ENCODE data around the gene RELN. TPM values are rescaled to one million over a fixed set of nuclear protein-coding genes. Genes with fewer than 3 reads are reported as not detected.

RELN gene
- total and polyA plus RNA-seq, 8 donors, result 3.6 to 20.1 (median 15.3) TPM

DNA sequence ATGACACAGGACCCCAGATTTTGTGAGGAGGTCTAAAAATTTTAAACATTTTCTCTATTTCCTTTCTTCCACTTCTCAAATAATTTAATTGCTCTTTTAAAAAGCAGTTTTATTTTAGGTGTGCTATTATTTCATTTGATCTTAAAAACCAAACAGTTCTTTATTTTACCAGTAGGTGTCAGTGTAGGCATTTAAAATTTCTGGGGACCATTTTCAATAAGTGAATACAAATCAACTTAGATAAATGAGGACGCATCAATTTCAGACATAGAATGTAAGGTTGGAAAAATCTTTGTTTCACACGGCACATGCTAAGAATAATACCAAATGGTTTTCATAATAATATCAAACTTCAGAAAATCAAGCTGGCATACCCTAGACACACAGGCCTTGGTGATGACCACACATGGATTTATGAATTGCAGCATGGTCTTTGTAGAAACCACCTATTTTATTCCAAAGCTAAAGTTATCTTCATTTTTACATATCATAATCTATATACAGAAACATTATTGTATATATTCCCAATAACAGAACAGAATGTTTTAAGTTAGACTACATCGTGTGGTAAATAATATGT lies 415.9 kb downstream of the RELN start:
- no peak overlapping the region for H3K27ac ChIP-seq
- H3K27me3 ChIP-seq, result peaks cover 0 to 10% of the 10 kb centered on the region in 2 donors
- TF ChIP-seq, protein P1, sequence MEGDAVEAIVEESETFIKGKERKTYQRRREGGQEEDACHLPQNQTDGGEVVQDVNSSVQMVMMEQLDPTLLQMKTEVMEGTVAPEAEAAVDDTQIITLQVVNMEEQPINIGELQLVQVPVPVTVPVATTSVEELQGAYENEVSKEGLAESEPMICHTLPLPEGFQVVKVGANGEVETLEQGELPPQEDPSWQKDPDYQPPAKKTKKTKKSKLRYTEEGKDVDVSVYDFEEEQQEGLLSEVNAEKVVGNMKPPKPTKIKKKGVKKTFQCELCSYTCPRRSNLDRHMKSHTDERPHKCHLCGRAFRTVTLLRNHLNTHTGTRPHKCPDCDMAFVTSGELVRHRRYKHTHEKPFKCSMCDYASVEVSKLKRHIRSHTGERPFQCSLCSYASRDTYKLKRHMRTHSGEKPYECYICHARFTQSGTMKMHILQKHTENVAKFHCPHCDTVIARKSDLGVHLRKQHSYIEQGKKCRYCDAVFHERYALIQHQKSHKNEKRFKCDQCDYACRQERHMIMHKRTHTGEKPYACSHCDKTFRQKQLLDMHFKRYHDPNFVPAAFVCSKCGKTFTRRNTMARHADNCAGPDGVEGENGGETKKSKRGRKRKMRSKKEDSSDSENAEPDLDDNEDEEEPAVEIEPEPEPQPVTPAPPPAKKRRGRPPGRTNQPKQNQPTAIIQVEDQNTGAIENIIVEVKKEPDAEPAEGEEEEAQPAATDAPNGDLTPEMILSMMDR (IDR thresholded peaks at IDR 0.05), result peak; percentile 45 to 50
- ATAC-seq (peak; percentile 26), DNase-seq (peak in 2 of 4 donors; percentile 15 to 16)
- no peak overlapping the region for H3K4me3 ChIP-seq
- H3K9me3 ChIP-seq, result no peaks in the 10 kb centered on the region
- no peaks in the 10 kb centered on the region for H3K4me1 ChIP-seq
- intact Hi-C loops (cut with DNase I), result no loop called here
- no peaks in the 10 kb centered on the region for H3K36me3 ChIP-seq

DNA sequence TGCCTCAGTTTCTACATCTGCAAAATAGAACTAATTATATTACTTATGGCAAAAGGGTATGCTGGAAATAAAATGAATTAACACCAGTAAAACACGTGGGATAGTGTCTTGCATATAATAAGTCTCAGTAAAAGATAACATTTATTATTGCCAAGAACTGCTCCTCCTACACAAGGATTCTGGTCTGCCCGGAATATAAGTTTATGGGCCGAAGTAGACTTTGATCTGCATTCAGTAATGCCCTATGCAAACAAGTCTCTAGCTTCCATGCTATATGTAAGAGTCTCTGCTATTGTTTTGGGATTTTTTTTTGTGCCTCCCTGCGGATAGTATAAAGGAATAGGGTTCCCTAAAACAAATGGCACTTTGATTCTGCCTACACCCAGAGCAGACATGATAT lies 417.9 kb downstream of the RELN start:
- TF ChIP-seq, protein P1 (IDR thresholded peaks at IDR 0.05), result no peak
- intact Hi-C loops (cut with DNase I), result no loop called here
- no peak for ATAC-seq
- peaks cover 0 to 10% of the 10 kb centered on the region in 2 donors for H3K27me3 ChIP-seq
- no peaks in the 10 kb centered on the region for H3K36me3 ChIP-seq
- H3K27ac ChIP-seq, result no peak overlapping the region
- DNase-seq, result no peak
- no peaks in the 10 kb centered on the region for H3K9me3 ChIP-seq
- H3K4me3 ChIP-seq, result no peak overlapping the region
- H3K4me1 ChIP-seq, result no peaks in the 10 kb centered on the region

DNA sequence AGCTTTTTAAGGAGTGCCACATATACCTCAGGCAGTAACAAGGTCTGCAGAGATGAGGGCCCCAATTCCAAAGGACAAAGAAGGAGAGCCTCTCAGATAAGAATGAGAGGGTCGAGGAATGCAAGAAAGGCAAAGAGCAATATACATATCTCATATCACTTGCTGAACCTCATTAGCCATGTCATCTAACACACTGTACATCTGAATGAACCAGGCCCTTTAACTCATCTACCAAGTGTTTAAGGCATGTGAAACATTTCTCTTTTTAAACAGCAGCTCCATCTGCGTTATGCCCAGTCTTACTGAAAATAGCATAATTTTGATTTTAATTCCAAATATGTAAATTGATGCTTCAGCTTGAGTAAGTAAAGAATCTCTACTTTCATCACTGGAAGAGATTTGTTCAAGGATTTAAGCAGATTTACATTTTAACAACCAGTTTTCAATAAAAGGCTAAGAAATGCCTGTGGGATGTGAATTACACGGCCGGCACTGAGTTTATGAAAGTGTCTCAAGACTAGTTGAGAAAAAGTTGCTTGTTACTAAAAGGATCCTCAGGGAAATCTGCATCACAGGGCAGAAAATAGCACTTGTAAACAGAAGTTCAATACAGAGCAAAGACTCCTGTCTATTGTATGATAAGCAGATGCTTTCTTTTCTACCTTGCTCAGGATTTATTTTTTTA lies 419.7 kb downstream of the RELN start:
- no peak for DNase-seq
- Histone ChIP-seq H3K9me3 (no peaks in the 10 kb centered on the region), H3K27me3 (no peaks in the 10 kb centered on the region), H3K4me3 (no peak overlapping the region), H3K27ac (no peak overlapping the region), H3K36me3 (no peaks in the 10 kb centered on the region), H3K4me1 (no peaks in the 10 kb centered on the region)
- ATAC-seq, result no peak
- intact Hi-C loops (cut with DNase I), result no loop called here
- TF ChIP-seq, protein P1 (IDR thresholded peaks at IDR 0.05), result no peak

DNA sequence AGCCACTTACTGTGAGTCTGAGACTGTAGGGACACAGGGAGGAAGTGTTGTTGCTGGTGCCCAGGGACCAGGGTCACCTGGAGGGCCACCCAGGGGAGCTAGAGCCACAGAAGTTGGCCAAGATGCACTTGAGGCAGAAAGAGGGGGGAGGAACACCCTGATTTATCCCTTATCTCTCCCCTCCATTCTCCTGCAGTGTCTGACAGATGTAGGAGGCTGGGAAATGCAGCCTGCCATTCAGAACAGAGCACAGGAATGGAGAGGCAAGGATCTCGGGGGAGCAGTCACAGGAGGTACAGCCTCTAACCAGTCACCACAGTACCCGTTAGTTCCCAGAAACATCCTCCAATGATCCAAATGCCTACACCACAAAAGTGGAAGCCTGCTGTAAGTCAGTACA lies 425.0 kb downstream of the RELN start:
- H3K27ac ChIP-seq, result no peak overlapping the region
- H3K27me3 ChIP-seq, result no peaks in the 10 kb centered on the region
- no peaks in the 10 kb centered on the region for H3K9me3 ChIP-seq
- ATAC-seq (no peak), DNase-seq (no peak)
- H3K4me3 ChIP-seq, result no peak overlapping the region
- no peaks in the 10 kb centered on the region for H3K36me3 ChIP-seq
- intact Hi-C loops (cut with DNase I), result no loop called here
- no peaks in the 10 kb centered on the region for H3K4me1 ChIP-seq
- TF ChIP-seq, protein P1 (IDR thresholded peaks at IDR 0.05), result no peak

DNA sequence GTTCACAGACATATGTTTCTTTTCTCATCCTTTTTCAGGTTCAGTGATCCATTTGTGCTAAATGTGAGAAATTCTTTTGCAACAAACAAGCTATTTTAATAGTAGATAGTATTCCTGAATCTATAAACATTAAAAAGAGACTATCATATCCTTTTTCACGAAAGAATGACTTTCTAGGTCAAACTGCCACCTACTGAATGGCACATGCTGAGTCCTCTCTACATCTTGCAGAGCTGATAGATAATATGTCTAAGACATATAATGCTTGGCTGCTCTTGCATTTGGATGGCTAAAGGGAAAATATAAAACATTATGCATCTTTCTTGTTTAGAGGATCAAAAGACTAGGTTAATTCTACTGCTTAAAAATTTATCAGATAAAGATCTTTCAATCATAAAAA lies 429.3 kb downstream of the RELN start:
- Histone ChIP-seq H3K27me3 (no peaks in the 10 kb centered on the region), H3K4me1 (no peaks in the 10 kb centered on the region), H3K4me3 (no peak overlapping the region), H3K9me3 (no peaks in the 10 kb centered on the region), H3K36me3 (no peaks in the 10 kb centered on the region), H3K27ac (no peak overlapping the region)
- TF ChIP-seq, protein P1 (IDR thresholded peaks at IDR 0.05), result no peak
- DNase-seq (no peak), ATAC-seq (no peak)
- intact Hi-C loops (cut with DNase I), result no loop called here

Data from left lung (tissue), 10 donors.